ENCODE results near the gene C4orf54.

C4orf54 gene

GRCh38 chr4:99657798-99658197 is at the start of gene C4orf54:
C4orf54 (minus strand) TSS chr4:99657828; CDS start chr4:99654648, 3,180 bp downstream.
- no peak for DNase-seq (ENCODE audit: low read depth)

GRCh38 chr4:99705891-99706290 is 48.3 kb upstream of the C4orf54 start:
- no peak for DNase-seq (ENCODE audit: low read depth)

- no peak for DNase-seq (ENCODE audit: low read depth)
Observed at GRCh38 chr4:99696801-99697200, 39.2 kb upstream of the C4orf54 start.

- DNase-seq (ENCODE audit: low read depth), result no peak
Observed at GRCh38 chr4:99693140-99693539, 35.5 kb upstream of the C4orf54 start.

GRCh38 chr4:99690990-99691389 is 33.4 kb upstream of the C4orf54 start:
- DNase-seq (ENCODE audit: low read depth), result no peak

GRCh38 chr4:99690472-99690871 is 32.8 kb upstream of the C4orf54 start:
- DNase-seq (ENCODE audit: low read depth), result no peak

GRCh38 chr4:99687120-99687519 is 29.5 kb upstream of the C4orf54 start:
- no peak for DNase-seq (ENCODE audit: low read depth)

- DNase-seq (ENCODE audit: low read depth), result no peak
Observed at GRCh38 chr4:99685234-99685633, 27.6 kb upstream of the C4orf54 start.

- DNase-seq (ENCODE audit: low read depth), result no peak
Observed at GRCh38 chr4:99683895-99684294, 26.3 kb upstream of the C4orf54 start.

- no peak for DNase-seq (ENCODE audit: low read depth)
Observed at GRCh38 chr4:99679976-99680375, 22.3 kb upstream of the C4orf54 start.

- no peak for DNase-seq (ENCODE audit: low read depth)
Observed at GRCh38 chr4:99679204-99679603, 21.6 kb upstream of the C4orf54 start.

- DNase-seq (ENCODE audit: low read depth), result no peak
Observed at GRCh38 chr4:99677161-99677560, 19.5 kb upstream of the C4orf54 start.

- DNase-seq (ENCODE audit: low read depth), result no peak
Observed at GRCh38 chr4:99670409-99671073, 12.9 kb upstream of the C4orf54 start.

- no peak for DNase-seq (ENCODE audit: low read depth)
Observed at GRCh38 chr4:99669084-99669483, 11.5 kb upstream of the C4orf54 start.

GRCh38 chr4:99668472-99668871 is 10.8 kb upstream of the C4orf54 start:
- no peak for DNase-seq (ENCODE audit: low read depth)

GRCh38 chr4:99665983-99666382 is 8.4 kb upstream of the C4orf54 start:
- DNase-seq (ENCODE audit: low read depth), result no peak

GRCh38 chr4:99664716-99665115 is 7.1 kb upstream of the C4orf54 start:
- no peak for DNase-seq (ENCODE audit: low read depth)

GRCh38 chr4:99661907-99662306 is 4.3 kb upstream of the C4orf54 start:
- no peak for DNase-seq (ENCODE audit: low read depth)

GRCh38 chr4:99658666-99659065 is 1.0 kb upstream of the C4orf54 start:
- DNase-seq (ENCODE audit: low read depth), result no peak

GRCh38 chr4:99655308-99656081 is 2.1 kb downstream of the C4orf54 start:
- DNase-seq (ENCODE audit: low read depth), result peak; percentile 4

- no peak for DNase-seq (ENCODE audit: low read depth)
Observed at GRCh38 chr4:99654361-99654761, 3.3 kb downstream of the C4orf54 start.

- DNase-seq (ENCODE audit: low read depth), result no peak
Observed at GRCh38 chr4:99653916-99654315, 3.7 kb downstream of the C4orf54 start.

GRCh38 chr4:99652596-99653436 is 4.8 kb downstream of the C4orf54 start:
- DNase-seq (ENCODE audit: low read depth), result no peak

Measured in non-pigmented ciliary epithelial cell (primary cell).